HepG2 (cell line): Measurements from ENCODE around the gene GAN. TPM values are rescaled to one million over a fixed set of nuclear protein-coding genes. Genes with fewer than 3 reads are reported as not detected.

ENCODE experiments used
- CREM ChIP-seq, 2 experiments: sonication (generic) in 1 of 2; formaldehyde crosslinking in 1 of 2; IDR thresholded peaks; 2 replicates each; pipeline versions ENCODE4 v1.4.0 to v1.6.1; 2016 to 2020; ENCODE audit warnings: antibody characterized with exemption in 1 of 2, mild to moderate bottlenecking in 1 of 2, missing genetic modification reagents in 1 of 2
- E2F5 ChIP-seq: sonication (generic); formaldehyde crosslinking; conservative IDR thresholded peaks from 2 replicates; pipeline ENCODE4 v1.4.0; 2020; ENCODE audit warnings: missing genetic modification reagents
- FOXA1 ChIP-seq, 2 experiments: fragments of 450-650 bp in 1 of 2; sonication (generic) in 1 of 2; formaldehyde crosslinking in 1 of 2; IDR thresholded peaks; 2 replicates each; pipeline versions ENCODE4 v1.4.0 to v1.6.1; 2016 to 2020; ENCODE audit warnings: missing genetic modification reagents in 1 of 2
- GATAD1 ChIP-seq: IDR thresholded peaks from 2 replicates; pipeline ENCODE4 v1.6.1; 2016; ENCODE audit warnings: missing genetic modification reagents, missing compliant biosample characterization
- PCBP2 ChIP-seq: fragments of 200-400 bp; formaldehyde crosslinking; optimal IDR thresholded peaks from 2 replicates; pipeline ENCODE3; 2018; ENCODE audit warnings: low read length, low read depth; ENCODE audit not compliant: poor library complexity, severe bottlenecking
- SMARCE1 ChIP-seq: fragments of 450-650 bp; IDR thresholded peaks from 2 replicates; pipeline ENCODE4 v1.6.1; 2017; ENCODE audit warnings: borderline replicate concordance
- SMYD3 ChIP-seq: sonication (generic); formaldehyde crosslinking; IDR thresholded peaks from 2 replicates; pipeline ENCODE4 v1.8.1; 2023; ENCODE audit warnings: mild to moderate bottlenecking, missing genetic modification reagents
- SNAPC2 ChIP-seq: sonication (generic); formaldehyde crosslinking; IDR thresholded peaks from 2 replicates; pipeline ENCODE4 v1.8.1; 2022; ENCODE audit warnings: mild to moderate bottlenecking, missing genetic modification reagents
- SPEN ChIP-seq: sonication (generic); formaldehyde crosslinking; IDR thresholded peaks from 2 replicates; pipeline ENCODE4 v1.5.1; 2020; ENCODE audit warnings: low read depth, mild to moderate bottlenecking, missing genetic modification reagents
- TAF15 ChIP-seq: fragments of 200-400 bp; formaldehyde crosslinking; IDR thresholded peaks from one replicate; pipeline ENCODE4 v1.6.1; 2018; ENCODE audit warnings: mild to moderate bottlenecking, low read depth, low read length; ENCODE audit not compliant: poor library complexity, severe bottlenecking
- U2AF2 ChIP-seq: fragments of 200-400 bp; formaldehyde crosslinking; IDR thresholded peaks from 2 replicates; pipeline ENCODE4 v1.6.1; 2017; ENCODE audit warnings: low read depth, mild to moderate bottlenecking, low read length
- YY1 ChIP-seq: IDR thresholded peaks from 2 replicates; pipeline ENCODE4 v1.6.1; 2011; ENCODE audit warnings: low read length, low read depth, moderate library complexity, mild to moderate bottlenecking; ENCODE audit not compliant: insufficient read depth, insufficient replicate concordance
- ZFP41 ChIP-seq: sonication (generic); formaldehyde crosslinking; IDR thresholded peaks from 2 replicates; pipeline ENCODE4 v1.4.0; 2020; ENCODE audit warnings: mild to moderate bottlenecking, missing genetic modification reagents, borderline replicate concordance
- ZNF136 ChIP-seq: sonication (generic); formaldehyde crosslinking; IDR thresholded peaks from 2 replicates; pipeline ENCODE4 v1.8.1; 2022; ENCODE audit warnings: low read depth, mild to moderate bottlenecking, moderate library complexity, missing genetic modification reagents
- ZNF577 ChIP-seq: sonication (generic); formaldehyde crosslinking; IDR thresholded peaks from 2 replicates; pipeline ENCODE4 v1.4.0; 2020; ENCODE audit warnings: mild to moderate bottlenecking, low read depth, missing genetic modification reagents, borderline replicate concordance
- ZNF749 ChIP-seq: sonication (generic); formaldehyde crosslinking; IDR thresholded peaks from 2 replicates; pipeline ENCODE4 v1.8.0; 2022; ENCODE audit warnings: mild to moderate bottlenecking, missing genetic modification reagents, moderate library complexity, borderline replicate concordance
- ZNF800 ChIP-seq: sonication (generic); formaldehyde crosslinking; IDR thresholded peaks from 2 replicates; pipeline ENCODE4 v1.4.0; 2020; ENCODE audit warnings: missing genetic modification reagents
- polyA plus RNA-seq, 8 experiments: library from polyadenylated mRNA; depleted of rRNA in 3 of 8; stranded (reverse) in 7 of 8; unstranded in 1 of 8; fragments of >200 nt; fragmentation: Illumina TruSeq in 4 of 8; extraction: Trizol in 4 of 8; gene quantifications; 2 replicates each; pipeline versions ENCODE4 v1.2.1 to v1.2.3, GENCODE V29; 2011 to 2016; ENCODE audit warnings: low read depth in 4 of 8, missing spikeins in 1 of 8, mixed read lengths in 1 of 8; ENCODE audit not compliant: insufficient read depth in 1 of 8
- total RNA-seq, 5 experiments: library from RNA; depleted of rRNA; stranded (reverse); fragments of >200 nt; fragmentation: Illumina TruSeq; extraction: Trizol; gene quantifications; 2 replicates each; pipeline ENCODE4 v1.2.3, GENCODE V29; 2016; ENCODE audit warnings: low read depth in 1 of 5

Gene GAN
- total and polyA plus RNA-seq, 2 of the 13 experiments (the other 11 are each of a cell fraction or from before 2014, with no cell fraction given) = 4.3 to 11.0 TPM

GRCh38 chr16:81403601-81404391 is 89.0 kb downstream of the GAN start (continued):
- TF ChIP-seq PCBP2 (no peak), TAF15 (peak; percentile 93), ZNF800 (CRISPR knock-in tag) (0 out of 2 replicates have a peak, but pooled peaks have one; percentile 64), FOXA1 (IDR thresholded peaks at IDR 0.05) (no peak), FOXA1 (CRISPR knock-in tag; IDR thresholded peaks at IDR 0.05) (peak; percentile 34), GATAD1 (CRISPR knock-in tag) (no peak; the same call in 1 of the 2 replicates), U2AF2 (no peak), E2F5 (CRISPR knock-in tag) (no peak), ZNF136 (CRISPR knock-in tag) (0 out of 2 replicates have a peak, but pooled peaks have one; percentile 73), SMARCE1 (no peak), SPEN (peak; percentile 36; the same call in 1 of the 2 replicates), SMYD3 (CRISPR knock-in tag) (no peak), ZNF577 (CRISPR knock-in tag) (no peak), ZFP41 (CRISPR knock-in tag) (no peak), SNAPC2 (CRISPR knock-in tag) (no peak), CREM (IDR thresholded peaks at IDR 0.05) (no peak), CREM (CRISPR knock-in tag; IDR thresholded peaks at IDR 0.05) (no peak), YY1 (no peak), ZNF749 (CRISPR knock-in tag) (no peak; the same call in 1 of the 2 replicates)
